Bronchial epithelial cell (primary cell): ENCODE data around the gene OR52E8. TPM values are rescaled to one million over a fixed set of nuclear protein-coding genes. Genes with fewer than 3 reads are reported as not detected.

Experiments
- DNase-seq: peaks from one replicate; pipeline ENCODE4 v3.0.0-alpha.2; 2010; ENCODE audit warnings: low read depth
- FAIRE-seq: peaks from 2 replicates; lab custom pipeline; 2011; peaks lifted over from hg19 to GRCh38; lab: Jason Lieb, UNC
- H3K27me3 ChIP-seq: 2 replicates; pipeline ENCODE4 v1.5.1; 2011; ENCODE audit warnings: low read length; ENCODE audit not compliant: control insufficient read depth, insufficient read depth
- H3K36me3 ChIP-seq: 2 replicates; pipeline ENCODE4 v1.5.1; 2011; ENCODE audit warnings: low read length; ENCODE audit not compliant: control insufficient read depth, insufficient read depth
- H3K4me3 ChIP-seq: 2 replicates; pipeline ENCODE4 v1.5.1; 2011; ENCODE audit warnings: mild to moderate bottlenecking, low read depth, low read length, control low read depth
- total RNA-seq: library from RNA; depleted of rRNA; stranded (reverse); fragments of >200 nt; gene quantifications from 2 replicates; pipeline ENCODE4 v1.2.1, GENCODE V29; 2014
- TF ChIP-seq, protein P1 (sequence below): IDR thresholded peaks from 2 replicates; pipeline ENCODE4 v1.5.1; 2011; ENCODE audit warnings: mild to moderate bottlenecking, moderate library complexity, low read length, control low read depth, inconsistent platforms; ENCODE audit not compliant: insufficient read depth, severe bottlenecking

Gene OR52E8
- total RNA-seq, 1 donor from 2014 or later = not detected

DNA sequence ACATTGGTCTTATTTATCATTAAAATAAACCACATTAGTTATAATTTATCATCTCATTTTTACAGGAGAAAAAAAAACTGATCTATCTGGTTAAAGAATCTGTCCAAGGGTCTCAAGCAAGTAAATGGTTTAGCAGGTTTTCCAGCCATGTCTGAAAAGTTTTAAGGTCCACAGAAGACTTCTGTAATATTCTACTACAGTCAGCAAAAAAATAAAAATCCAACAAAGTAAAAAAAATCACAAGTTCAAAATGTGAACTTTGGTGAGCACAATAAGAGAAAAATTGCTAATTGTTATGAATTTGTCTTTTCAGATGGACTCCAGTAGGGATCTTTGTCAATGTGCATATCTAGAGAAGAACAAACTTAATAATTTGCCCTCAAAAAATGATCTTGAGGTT, 24.3 kb upstream of the OR52E8 start:
- Histone ChIP-seq H3K4me3 (no peak overlapping the region), H3K36me3 (no peaks in the 10 kb centered on the region), H3K27me3 (no peaks in the 10 kb centered on the region)
- no peak for DNase-seq
- TF ChIP-seq, protein P1, sequence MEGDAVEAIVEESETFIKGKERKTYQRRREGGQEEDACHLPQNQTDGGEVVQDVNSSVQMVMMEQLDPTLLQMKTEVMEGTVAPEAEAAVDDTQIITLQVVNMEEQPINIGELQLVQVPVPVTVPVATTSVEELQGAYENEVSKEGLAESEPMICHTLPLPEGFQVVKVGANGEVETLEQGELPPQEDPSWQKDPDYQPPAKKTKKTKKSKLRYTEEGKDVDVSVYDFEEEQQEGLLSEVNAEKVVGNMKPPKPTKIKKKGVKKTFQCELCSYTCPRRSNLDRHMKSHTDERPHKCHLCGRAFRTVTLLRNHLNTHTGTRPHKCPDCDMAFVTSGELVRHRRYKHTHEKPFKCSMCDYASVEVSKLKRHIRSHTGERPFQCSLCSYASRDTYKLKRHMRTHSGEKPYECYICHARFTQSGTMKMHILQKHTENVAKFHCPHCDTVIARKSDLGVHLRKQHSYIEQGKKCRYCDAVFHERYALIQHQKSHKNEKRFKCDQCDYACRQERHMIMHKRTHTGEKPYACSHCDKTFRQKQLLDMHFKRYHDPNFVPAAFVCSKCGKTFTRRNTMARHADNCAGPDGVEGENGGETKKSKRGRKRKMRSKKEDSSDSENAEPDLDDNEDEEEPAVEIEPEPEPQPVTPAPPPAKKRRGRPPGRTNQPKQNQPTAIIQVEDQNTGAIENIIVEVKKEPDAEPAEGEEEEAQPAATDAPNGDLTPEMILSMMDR = no peak
- no peak for FAIRE-seq

DNA sequence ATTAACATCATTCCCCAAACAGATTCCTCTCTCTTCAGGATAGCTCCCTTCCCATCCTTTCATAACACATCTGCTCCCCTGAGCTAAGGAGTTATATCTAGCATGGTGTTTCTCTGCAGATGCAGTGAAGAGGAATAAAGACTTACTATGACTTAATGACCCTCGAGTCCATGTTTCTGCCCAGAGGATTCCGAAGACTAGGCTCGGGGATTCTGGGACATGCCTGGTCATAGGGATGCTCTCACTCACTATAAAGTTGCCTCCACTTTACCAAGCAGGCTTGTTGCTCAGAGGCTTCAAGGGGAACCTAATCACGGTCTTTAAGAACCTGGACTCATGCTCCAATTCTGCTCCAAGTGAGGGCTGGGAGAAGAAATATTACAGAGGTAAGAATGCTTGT, 22.8 kb upstream of the OR52E8 start, which contains the start of gene OR52E4:
OR52E4 (plus strand) TSS at position 301 of the 400 bp plus-strand sequence. CDS start 3,664 bp downstream, outside the sequence.
- no peak for DNase-seq
- Histone ChIP-seq H3K4me3 (no peak within 1 kb of the TSS), H3K36me3 (no peaks in the 10 kb centered on the region), H3K27me3 (no peaks in the 10 kb centered on the region)
- FAIRE-seq = no peak
- TF ChIP-seq, protein P1 = no peak

DNA sequence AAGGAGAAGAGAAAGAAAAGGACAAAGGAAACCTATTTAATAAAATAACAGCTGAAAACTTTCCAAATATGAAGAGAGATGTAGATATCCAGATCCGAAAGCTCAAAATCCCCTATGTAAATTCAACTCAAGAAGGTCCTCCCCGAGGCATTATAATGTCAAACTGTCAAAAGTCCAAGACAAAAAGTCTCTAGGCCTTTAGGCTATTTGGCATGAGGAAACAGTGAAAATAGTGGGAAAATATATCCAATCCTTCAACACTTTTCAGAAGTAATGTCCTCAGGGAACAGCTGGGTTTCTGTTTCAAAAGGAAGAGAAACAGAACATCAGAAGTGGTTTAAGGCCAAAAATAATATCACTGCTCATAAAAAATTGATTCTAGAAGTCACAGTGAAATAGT, 21.1 kb upstream of the OR52E8 start:
- no peak overlapping the region for H3K4me3 ChIP-seq
- no peaks in the 10 kb centered on the region for H3K27me3 ChIP-seq
- no peak for DNase-seq
- TF ChIP-seq, protein P1 = no peak
- H3K36me3 ChIP-seq = no peaks in the 10 kb centered on the region
- no peak for FAIRE-seq

DNA sequence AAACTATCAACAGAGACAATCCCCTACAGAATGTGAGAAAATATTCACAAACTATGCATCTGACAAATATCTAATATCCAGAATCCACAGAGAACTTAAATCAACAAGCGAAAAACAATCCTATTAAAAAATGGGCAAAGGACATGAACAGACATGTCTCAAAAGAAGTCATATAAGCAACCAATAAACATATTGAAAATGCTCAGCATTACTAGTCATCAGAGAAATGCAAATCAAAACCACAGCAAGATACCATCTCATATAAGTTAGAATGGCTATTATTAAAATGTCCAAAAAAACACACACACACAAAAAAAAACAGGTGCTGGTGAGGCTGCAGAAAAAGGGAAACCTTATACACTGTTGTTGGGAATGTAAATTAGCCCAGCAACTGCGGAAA, 8.3 kb upstream of the OR52E8 start:
- no peaks in the 10 kb centered on the region for H3K27me3 ChIP-seq
- FAIRE-seq (no peak), DNase-seq (peak; percentile 45)
- no peaks in the 10 kb centered on the region for H3K36me3 ChIP-seq
- TF ChIP-seq, protein P1 = no peak
- no peak overlapping the region for H3K4me3 ChIP-seq

DNA sequence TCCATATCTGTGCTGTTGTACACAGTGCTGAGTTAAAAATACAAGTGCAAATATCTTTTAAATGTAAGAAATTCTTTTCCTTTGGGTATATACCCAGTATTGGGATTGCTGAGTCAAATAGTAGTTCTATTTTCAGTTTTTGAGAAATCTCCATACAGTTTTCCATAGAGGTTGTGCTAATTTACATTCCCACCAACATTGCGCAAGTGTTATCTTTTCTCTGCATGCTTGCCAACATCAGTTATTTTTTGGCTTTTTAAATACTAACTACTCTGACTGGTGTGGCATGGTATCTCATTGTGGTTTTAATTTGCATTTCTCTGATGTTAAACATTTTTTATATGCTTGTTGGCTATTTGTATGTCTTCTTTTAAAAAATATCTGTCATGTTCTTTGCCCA, 6.5 kb downstream of the OR52E8 start:
- Histone ChIP-seq H3K4me3 (no peak overlapping the region), H3K36me3 (no peaks in the 10 kb centered on the region), H3K27me3 (no peaks in the 10 kb centered on the region)
- DNase-seq (no peak), FAIRE-seq (no peak)
- TF ChIP-seq, protein P1 = no peak

DNA sequence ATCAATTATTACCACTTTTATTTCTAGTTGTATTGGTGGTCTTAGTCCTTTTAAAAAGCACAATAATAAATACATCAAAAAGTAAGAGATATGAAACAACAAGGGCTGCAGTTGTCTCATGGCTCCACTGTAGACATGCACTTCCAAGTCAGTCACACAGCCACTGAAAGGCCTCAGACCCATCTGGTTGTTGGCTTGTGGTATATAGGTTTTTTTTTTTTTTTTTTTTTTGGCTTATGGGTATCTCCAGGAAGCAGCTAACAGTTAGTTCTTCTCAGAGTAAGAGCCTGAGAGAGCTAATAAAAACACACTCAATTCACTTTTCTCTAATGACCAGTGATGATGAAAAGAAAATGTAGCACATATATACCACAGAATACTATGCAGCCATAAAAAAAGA, 9.8 kb downstream of the OR52E8 start:
- TF ChIP-seq, protein P1 = no peak
- Histone ChIP-seq H3K27me3 (no peaks in the 10 kb centered on the region), H3K36me3 (no peaks in the 10 kb centered on the region), H3K4me3 (no peak overlapping the region)
- DNase-seq (no peak), FAIRE-seq (no peak)
